ENCODE data around the gene SRPX. TPM values are rescaled to one million over a fixed set of nuclear protein-coding genes. Genes with fewer than 3 reads are reported as not detected.

The SRPX gene
- 117 and 186 TPM in 2 replicates for total RNA-seq

GRCh38 chrX:38220415-38221390, at the start of gene SRPX:
SRPX (minus strand) TSS chrX:38220871; CDS start chrX:38220792, 79 bp downstream.

Other genes starting within 250 kb of the SRPX start
- 0.65 and 1.4 TPM in 2 replicates for gene SYTL5, start 214.3 kb downstream of the SRPX start, total RNA-seq
- 3.9 and 7.8 TPM in 2 replicates for gene RPGR, start 106.6 kb upstream of the SRPX start, total RNA-seq
- gene OTC, start 131.7 kb upstream of the SRPX start, total RNA-seq, result not detected in 2 replicates